K562 (cell line): Measurements from ENCODE around the gene LYRM1. TPM values are rescaled to one million over a fixed set of nuclear protein-coding genes. Genes with fewer than 3 reads are reported as not detected.

Experiments
- CBFA2T2 ChIP-seq: fragments of 450-650 bp; conservative IDR thresholded peaks from 2 replicates; pipeline ENCODE4 v1.6.1; 2017; ENCODE audit warnings: mild to moderate bottlenecking
- KDM2B ChIP-seq: fragments of 250-450 bp; sonication (Bioruptor Pico); IDR thresholded peaks from 2 replicates; pipeline ENCODE4 v1.8.0; 2021; ENCODE audit warnings: mild to moderate bottlenecking, moderate library complexity
- PHF8 ChIP-seq: fragments of 200-600 bp; sonication (generic); IDR thresholded peaks from 2 replicates; pipeline ENCODE4 v1.6.1; 2012; ENCODE audit warnings: mixed run types, mild to moderate bottlenecking, inconsistent platforms, low read length, moderate library complexity, borderline replicate concordance
- POLR2A ChIP-seq: fragments of 450-650 bp; conservative IDR thresholded peaks from 2 replicates; pipeline ENCODE4 v1.6.1; 2016
- SIRT6 ChIP-seq: IDR thresholded peaks from one replicate; pipeline ENCODE4 v1.6.1; 2012; ENCODE audit warnings: low read depth, mild to moderate bottlenecking, control low read depth, inconsistent platforms, low read length, moderate library complexity
- TRIM24 ChIP-seq, 2 experiments: fragments of 450-650 bp; IDR thresholded peaks; 2 replicates each; pipeline ENCODE4 v1.6.1; 2016
- ZNF347 ChIP-seq: fragments of 450-650 bp; formaldehyde crosslinking; IDR thresholded peaks from 2 replicates; pipeline ENCODE4 v1.4.0; 2020; ENCODE audit warnings: low read depth, mild to moderate bottlenecking, moderate library complexity
- ZNF830 ChIP-seq: fragments of 250-450 bp; sonication (Bioruptor Pico); IDR thresholded peaks from 2 replicates; pipeline ENCODE4 v1.5.0; 2021; ENCODE audit warnings: mild to moderate bottlenecking
- polyA plus RNA-seq, 8 experiments: library from polyadenylated mRNA; depleted of rRNA in 4 of 8; stranded (reverse) in 5 of 8; unstranded in 3 of 8; fragments of >200 nt; fragmentation: Nextera tagmentation in 2 of 8; fragmentation: Illumina TruSeq in 1 of 8; extraction: Ambion mirVana in 2 of 8; extraction: Trizol in 1 of 8; gene quantifications; 2 replicates each; pipeline versions ENCODE4 v1.2.1 to v1.2.3, GENCODE V29; 2011 to 2014; ENCODE audit warnings: inconsistent platforms in 1 of 8, missing spikeins in 1 of 8
- total RNA-seq, 7 experiments: library from RNA; depleted of rRNA in 6 of 7; stranded (reverse); fragments of >200 nt in 6 of 7; fragmentation: Illumina TruSeq in 2 of 7; extraction: Trizol in 2 of 7; gene quantifications; 2 replicates each; pipeline versions ENCODE4 v1.2.1 to v1.2.3, GENCODE V29; 2011 to 2021; ENCODE audit warnings: low replicate concordance in 1 of 7
- TF ChIP-seq, protein P1 (sequence below), 2 experiments: fragments of 450-650 bp; IDR thresholded peaks; 2 replicates each; pipeline ENCODE4 v1.6.1; 2018; ENCODE audit warnings: mild to moderate bottlenecking in 2 of 2, low read depth in 1 of 2; ENCODE audit not compliant: partially characterized antibody in 2 of 2
- TF ChIP-seq, protein P2 (sequence below): fragments of 450-650 bp; IDR thresholded peaks from 2 replicates; pipeline ENCODE4 v1.6.1; 2016; ENCODE audit warnings: low read depth
- TF ChIP-seq, protein P3 (sequence below): sonication (generic); formaldehyde crosslinking; IDR thresholded peaks from 2 replicates; pipeline ENCODE4 v1.8.1; 2023; ENCODE audit warnings: mild to moderate bottlenecking, missing genetic modification reagents
- TF ChIP-seq, protein P4 (sequence below), 2 experiments: IDR thresholded peaks; 2 replicates each; pipeline ENCODE4 v1.6.1; 2011; ENCODE audit warnings: borderline replicate concordance in 1 of 2, control low read depth in 1 of 2, low read depth in 1 of 2, low read length in 1 of 2, mild to moderate bottlenecking in 1 of 2, mixed read lengths in 1 of 2, moderate library complexity in 1 of 2; ENCODE audit not compliant: insufficient read depth in 1 of 2, insufficient read length in 1 of 2, poor library complexity in 1 of 2, severe bottlenecking in 1 of 2; ENCODE audit errors: extremely low read depth in 1 of 2

Gene LYRM1
- total and polyA plus RNA-seq, 9 of the 15 experiments (the other 6 are each of a cell fraction or from before 2014, with no cell fraction given): 17.5 to 44.1 (median 32.7) TPM

DNA sequence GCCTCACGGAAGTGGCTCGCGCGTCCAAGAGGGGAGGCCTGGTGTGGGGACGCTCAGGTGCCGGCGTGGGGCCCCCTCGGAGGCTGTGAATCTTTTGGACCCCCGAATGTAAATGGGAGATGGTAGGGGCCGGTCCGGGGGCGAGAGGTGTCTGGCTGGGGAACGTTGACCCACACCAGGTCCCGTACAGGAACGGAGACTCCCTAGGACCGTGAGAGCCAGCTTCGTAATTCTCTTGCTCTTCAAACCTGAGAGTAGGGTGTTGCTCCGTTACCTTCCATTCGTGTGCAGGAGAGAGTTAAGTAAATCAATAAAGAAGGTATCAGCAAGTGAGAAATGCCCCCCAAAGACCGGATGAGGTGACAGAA, 481 bp downstream of the LYRM1 start (continued):
- no peak for TF ChIP-seq CBFA2T2
- 0 out of 2 replicates have a peak, but pooled peaks have one; percentile 1 for TF ChIP-seq PHF8
- TF ChIP-seq ZNF830 (CRISPR knock-in tag): no peak
- TF ChIP-seq, protein P1, sequence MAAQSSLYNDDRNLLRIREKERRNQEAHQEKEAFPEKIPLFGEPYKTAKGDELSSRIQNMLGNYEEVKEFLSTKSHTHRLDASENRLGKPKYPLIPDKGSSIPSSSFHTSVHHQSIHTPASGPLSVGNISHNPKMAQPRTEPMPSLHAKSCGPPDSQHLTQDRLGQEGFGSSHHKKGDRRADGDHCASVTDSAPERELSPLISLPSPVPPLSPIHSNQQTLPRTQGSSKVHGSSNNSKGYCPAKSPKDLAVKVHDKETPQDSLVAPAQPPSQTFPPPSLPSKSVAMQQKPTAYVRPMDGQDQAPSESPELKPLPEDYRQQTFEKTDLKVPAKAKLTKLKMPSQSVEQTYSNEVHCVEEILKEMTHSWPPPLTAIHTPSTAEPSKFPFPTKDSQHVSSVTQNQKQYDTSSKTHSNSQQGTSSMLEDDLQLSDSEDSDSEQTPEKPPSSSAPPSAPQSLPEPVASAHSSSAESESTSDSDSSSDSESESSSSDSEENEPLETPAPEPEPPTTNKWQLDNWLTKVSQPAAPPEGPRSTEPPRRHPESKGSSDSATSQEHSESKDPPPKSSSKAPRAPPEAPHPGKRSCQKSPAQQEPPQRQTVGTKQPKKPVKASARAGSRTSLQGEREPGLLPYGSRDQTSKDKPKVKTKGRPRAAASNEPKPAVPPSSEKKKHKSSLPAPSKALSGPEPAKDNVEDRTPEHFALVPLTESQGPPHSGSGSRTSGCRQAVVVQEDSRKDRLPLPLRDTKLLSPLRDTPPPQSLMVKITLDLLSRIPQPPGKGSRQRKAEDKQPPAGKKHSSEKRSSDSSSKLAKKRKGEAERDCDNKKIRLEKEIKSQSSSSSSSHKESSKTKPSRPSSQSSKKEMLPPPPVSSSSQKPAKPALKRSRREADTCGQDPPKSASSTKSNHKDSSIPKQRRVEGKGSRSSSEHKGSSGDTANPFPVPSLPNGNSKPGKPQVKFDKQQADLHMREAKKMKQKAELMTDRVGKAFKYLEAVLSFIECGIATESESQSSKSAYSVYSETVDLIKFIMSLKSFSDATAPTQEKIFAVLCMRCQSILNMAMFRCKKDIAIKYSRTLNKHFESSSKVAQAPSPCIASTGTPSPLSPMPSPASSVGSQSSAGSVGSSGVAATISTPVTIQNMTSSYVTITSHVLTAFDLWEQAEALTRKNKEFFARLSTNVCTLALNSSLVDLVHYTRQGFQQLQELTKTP (IDR thresholded peaks at IDR 0.05; ENCODE audit: low read depth in 1 of 2, partially characterized antibody in 2 of 2): no peak
- no peak for TF ChIP-seq TRIM24 (IDR thresholded peaks at IDR 0.05)
- no peak for TF ChIP-seq ZNF347
- TF ChIP-seq KDM2B (CRISPR knock-in tag): no peak
- TF ChIP-seq POLR2A: peak; percentile 27; the same call in 1 of the 2 replicates
- TF ChIP-seq, protein P2, sequence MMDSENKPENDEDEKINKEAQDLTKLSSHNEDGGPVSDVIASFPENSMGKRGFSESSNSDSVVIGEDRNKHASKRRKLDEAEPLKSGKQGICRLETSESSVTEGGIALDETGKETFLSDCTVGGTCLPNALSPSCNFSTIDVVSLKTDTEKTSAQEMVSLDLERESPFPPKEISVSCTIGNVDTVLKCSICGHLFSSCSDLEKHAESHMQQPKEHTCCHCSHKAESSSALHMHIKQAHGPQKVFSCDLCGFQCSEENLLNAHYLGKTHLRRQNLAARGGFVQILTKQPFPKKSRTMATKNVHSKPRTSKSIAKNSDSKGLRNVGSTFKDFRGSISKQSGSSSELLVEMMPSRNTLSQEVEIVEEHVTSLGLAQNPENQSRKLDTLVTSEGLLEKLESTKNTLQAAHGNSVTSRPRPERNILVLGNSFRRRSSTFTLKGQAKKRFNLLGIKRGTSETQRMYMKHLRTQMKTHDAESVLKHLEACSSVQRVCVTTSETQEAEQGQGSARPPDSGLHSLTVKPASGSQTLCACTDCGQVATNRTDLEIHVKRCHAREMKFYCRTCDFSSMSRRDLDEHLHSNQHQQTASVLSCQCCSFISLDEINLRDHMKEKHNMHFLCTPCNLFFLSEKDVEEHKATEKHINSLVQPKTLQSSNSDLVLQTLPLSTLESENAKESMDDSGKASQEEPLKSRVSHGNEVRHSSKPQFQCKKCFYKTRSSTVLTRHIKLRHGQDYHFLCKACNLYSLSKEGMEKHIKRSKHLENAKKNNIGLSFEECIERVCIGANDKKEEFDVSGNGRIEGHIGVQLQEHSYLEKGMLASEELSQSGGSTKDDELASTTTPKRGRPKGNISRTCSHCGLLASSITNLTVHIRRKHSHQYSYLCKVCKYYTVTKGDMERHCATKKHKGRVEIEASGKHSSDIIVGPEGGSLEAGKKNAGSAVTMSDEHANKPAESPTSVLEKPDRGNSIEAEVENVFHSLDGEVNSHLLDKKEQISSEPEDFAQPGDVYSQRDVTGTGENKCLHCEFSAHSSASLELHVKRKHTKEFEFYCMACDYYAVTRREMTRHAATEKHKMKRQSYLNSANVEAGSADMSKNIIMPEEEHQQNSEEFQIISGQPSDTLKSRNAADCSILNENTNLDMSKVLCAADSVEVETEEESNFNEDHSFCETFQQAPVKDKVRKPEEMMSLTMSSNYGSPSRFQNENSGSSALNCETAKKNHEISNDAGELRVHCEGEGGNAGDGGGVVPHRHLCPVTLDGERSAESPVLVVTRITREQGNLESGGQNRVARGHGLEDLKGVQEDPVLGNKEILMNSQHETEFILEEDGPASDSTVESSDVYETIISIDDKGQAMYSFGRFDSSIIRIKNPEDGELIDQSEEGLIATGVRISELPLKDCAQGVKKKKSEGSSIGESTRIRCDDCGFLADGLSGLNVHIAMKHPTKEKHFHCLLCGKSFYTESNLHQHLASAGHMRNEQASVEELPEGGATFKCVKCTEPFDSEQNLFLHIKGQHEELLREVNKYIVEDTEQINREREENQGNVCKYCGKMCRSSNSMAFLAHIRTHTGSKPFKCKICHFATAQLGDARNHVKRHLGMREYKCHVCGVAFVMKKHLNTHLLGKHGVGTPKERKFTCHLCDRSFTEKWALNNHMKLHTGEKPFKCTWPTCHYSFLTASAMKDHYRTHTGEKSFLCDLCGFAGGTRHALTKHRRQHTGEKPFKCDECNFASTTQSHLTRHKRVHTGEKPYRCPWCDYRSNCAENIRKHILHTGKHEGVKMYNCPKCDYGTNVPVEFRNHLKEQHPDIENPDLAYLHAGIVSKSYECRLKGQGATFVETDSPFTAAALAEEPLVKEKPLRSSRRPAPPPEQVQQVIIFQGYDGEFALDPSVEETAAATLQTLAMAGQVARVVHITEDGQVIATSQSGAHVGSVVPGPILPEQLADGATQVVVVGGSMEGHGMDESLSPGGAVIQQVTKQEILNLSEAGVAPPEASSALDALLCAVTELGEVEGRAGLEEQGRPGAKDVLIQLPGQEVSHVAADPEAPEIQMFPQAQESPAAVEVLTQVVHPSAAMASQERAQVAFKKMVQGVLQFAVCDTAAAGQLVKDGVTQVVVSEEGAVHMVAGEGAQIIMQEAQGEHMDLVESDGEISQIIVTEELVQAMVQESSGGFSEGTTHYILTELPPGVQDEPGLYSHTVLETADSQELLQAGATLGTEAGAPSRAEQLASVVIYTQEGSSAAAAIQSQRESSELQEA: peak; percentile 67; the same call in 1 of the 2 replicates
- TF ChIP-seq, protein P3, sequence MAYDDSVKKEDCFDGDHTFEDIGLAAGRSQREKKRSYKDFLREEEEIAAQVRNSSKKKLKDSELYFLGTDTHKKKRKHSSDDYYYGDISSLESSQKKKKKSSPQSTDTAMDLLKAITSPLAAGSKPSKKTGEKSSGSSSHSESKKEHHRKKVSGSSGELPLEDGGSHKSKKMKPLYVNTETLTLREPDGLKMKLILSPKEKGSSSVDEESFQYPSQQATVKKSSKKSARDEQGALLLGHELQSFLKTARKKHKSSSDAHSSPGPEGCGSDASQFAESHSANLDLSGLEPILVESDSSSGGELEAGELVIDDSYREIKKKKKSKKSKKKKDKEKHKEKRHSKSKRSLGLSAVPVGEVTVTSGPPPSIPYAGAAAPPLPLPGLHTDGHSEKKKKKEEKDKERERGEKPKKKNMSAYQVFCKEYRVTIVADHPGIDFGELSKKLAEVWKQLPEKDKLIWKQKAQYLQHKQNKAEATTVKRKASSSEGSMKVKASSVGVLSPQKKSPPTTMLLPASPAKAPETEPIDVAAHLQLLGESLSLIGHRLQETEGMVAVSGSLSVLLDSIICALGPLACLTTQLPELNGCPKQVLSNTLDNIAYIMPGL (CRISPR knock-in tag): no peak
- TF ChIP-seq SIRT6: no peak
- TF ChIP-seq, protein P4, sequence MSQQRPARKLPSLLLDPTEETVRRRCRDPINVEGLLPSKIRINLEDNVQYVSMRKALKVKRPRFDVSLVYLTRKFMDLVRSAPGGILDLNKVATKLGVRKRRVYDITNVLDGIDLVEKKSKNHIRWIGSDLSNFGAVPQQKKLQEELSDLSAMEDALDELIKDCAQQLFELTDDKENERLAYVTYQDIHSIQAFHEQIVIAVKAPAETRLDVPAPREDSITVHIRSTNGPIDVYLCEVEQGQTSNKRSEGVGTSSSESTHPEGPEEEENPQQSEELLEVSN (IDR thresholded peaks at IDR 0.05; ENCODE audit: borderline replicate concordance in 1 of 2, extremely low read depth in 1 of 2, insufficient read depth in 1 of 2, insufficient read length in 1 of 2, low read depth in 1 of 2, low read length in 1 of 2, poor library complexity in 1 of 2, severe bottlenecking in 1 of 2): peak in 1 of 2 experiments; percentile 11
